GM19238 (cell line): ENCODE results near the gene GLG1.

ENCODE experiments used
- DNase-seq: peaks from one replicate; pipeline ENCODE4 v3.0.0; 2011; ENCODE audit warnings: low spot score; ENCODE audit not compliant: insufficient read length

Gene GLG1

DNA sequence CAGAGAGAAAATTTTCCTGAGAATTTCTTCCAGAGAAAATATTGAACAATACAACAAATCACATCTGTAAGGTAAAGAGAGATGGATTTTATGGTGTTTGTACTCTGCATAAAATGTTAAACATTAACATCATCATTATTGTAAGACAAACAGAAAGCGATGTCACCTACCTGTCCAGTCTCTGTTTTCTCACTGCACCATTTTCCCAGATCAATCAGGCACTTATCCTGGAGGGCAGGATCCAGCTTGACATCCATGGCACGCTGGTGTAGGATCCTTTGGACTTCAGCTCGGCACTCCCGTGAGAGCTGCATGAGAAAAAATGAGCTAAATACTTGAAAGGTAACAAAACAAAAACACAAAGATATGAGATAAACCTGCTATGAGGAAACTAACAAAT lies 129.7 kb downstream of the GLG1 start:
- no peak for DNase-seq

DNA sequence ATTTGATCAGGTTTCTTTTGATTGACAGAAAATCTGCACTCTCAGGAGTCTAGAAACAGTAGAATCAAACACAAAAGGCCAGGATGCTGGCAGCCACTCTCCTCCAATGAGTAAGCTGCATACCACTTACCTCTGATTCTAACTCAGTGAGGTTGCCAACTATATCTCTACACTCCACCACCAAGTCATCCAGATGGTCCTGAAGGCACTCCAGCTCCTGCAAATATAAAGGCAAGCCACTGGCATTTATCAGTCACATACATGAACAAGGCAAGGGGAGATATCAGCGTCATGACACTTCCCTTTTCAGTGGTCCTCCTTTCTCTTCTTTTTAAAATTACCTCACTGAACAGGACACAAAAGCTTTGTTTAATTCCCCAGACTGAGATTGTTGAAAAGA lies 132.5 kb downstream of the GLG1 start:
- DNase-seq, result no peak

DNA sequence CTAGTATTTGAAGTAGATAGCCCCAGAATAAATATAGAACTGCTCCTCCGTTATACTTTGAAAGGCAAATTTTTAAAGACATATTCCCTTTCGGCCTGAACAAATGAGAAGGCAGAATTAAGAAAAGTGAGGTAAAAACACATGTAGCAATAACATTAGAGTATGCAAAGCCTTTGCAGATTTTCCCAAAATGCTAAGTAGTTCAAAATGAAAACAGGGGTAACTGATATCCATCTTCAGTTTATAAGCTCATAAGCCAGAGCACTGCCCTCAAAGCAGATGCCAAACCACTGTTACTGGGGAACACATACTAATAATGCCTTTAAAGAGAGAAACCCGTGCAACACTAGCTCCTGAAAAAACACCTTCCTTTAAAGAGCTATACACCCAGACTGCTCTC lies 134.4 kb downstream of the GLG1 start:
- DNase-seq, result no peak

DNA sequence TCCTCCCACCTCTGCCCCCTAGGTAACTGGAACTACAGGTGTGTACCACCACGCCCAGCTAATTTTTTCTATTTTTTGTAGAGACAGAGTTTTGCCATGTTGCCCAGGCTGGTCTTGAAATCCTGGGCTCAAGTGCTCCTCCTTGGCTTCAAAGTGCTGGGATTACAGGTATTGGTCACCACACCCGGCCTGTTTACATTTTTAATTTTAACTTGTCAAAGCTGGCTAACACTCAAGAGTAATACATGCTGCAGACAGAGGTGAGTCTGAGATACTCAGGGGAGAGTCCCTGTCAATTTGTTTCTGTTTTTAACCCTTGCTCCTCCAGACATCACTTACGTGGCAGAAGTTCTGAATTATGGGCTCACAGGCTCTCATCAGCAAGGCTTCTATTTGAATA lies 134.9 kb downstream of the GLG1 start:
- no peak for DNase-seq

DNA sequence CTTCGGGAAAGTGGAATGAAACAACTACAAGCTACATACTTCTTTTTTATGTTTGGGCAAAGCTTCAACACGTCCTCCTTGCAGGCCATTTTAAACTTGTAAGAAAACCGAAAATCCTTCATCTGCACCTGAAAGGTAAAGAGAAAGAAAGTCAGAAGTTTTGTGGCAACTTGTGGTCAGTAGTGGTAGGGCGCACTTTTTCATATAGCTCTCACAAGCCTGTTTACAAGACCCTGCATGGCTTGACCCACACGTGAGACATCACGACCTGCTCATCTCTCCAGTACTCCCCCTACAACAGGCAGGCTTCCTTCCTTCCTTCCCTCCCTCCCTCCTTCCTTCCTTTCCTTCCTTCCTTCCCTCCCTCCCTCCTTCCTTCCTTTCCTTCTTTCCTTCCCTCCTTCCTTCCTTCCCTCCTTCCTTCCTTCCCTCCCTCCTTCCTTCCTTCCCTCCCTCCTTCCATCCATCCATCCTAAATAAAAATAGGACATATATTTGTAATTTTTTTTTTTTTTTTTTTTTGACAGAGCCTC lies 136.9 kb downstream of the GLG1 start:
- no peak for DNase-seq

DNA sequence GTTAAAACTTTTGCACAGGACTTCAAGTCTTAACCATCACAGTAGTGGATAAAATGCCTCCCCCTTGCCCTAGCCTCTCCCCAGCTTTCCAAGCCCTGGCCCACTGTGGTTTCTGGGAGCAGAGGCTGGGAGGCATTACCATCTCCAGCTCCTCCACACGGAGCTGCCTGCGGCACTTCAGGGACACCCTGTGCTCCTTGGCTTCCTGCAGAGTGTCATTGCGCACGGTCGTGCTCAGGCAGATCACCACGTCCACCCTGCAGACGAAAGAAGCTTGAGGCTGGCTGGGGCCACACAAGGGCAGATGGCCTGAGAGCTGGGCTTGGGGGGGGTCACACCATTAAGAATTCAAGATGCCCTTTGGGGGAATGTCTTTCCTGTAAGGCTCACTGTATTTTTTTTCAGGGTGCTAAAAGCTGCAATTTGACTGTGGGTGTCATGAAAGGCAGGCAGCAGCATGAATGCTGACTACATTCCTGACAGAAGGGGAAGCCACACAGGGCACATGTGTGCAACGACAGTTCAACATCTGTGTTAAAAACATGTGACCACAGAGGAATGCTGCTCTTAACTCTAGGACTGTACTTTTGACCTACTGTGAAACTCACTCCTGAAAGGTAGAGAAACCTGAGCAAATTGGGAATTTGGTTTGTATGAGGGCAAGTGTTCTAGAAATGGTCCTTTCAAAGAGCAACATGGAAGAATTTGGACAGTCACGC lies 137.9 kb downstream of the GLG1 start:
- DNase-seq, result no peak

DNA sequence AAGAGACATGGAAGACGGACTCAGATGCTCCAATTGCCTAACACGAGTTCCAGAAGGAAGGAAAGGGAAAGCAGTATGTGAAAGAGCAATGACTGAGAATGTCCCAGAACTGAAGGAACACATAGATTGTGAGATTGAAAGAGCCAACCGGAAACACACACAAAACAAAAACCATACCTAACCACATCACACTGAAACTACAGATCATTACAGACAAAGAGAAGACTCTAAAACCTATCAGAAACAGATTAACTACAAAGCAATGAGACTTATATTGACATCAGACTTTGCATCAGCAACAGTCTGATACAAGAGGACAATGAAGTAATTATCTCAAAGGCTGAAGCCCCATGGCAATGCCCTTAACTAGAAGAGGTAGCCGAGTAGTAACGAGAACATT lies 140.0 kb downstream of the GLG1 start:
- peak; percentile 13 for DNase-seq

DNA sequence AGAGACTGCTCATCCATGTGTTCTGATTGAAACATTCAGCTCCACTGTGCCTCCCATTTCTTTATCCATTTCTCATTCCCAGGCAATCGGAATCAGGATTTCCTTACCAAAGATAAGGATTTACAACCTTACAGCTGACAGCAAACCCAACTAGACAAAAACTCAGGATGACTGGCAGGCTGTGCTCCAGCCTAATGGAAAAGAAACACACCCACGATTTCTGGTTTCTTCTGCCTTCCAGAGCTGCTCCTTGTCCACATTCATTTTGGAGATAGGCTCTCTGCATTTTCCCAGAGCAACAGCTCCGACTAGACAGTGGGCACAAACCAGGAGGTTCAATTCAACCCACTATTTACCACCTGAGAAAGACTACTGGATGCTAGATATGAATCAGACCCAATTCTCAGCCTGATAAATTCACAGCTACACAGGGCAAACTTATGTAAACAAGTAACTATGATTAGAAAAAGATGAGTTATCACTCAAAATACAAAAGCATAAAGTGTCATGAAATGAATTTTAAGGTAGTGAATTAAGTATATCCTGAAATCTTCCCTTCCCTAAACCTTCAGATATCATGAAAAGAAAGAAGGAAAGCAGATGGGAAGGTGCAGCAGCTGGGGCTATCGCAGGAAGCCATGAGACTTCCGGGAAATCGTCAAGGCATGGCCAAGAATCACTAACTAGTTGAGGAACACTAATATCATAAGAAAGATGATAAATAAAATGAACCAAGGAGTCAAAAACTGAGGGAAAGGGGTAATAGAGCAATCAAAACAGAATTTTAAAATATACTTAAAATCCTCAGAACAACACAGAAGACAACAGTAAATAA lies 140.8 kb downstream of the GLG1 start:
- DNase-seq, result no peak

DNA sequence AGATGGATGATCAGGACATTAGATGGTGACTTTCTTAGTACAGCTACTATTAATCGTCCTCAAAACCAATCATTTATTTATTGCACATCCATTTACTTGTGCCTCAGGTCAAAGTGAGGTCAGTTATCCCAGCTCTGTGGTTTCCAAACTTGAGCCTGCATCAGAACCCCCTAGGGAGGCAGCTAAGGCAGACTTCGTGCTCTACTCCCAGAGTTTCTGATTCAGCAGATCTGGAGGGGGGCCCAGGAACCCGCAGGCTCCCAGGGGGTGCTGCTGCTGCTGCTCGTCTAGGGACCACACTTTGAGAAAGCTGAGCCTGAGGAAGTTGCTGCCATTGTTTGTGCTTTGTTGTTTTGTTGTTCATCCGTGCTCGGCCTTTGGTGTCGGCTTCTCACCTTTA lies 141.6 kb downstream of the GLG1 start:
- DNase-seq, result no peak

DNA sequence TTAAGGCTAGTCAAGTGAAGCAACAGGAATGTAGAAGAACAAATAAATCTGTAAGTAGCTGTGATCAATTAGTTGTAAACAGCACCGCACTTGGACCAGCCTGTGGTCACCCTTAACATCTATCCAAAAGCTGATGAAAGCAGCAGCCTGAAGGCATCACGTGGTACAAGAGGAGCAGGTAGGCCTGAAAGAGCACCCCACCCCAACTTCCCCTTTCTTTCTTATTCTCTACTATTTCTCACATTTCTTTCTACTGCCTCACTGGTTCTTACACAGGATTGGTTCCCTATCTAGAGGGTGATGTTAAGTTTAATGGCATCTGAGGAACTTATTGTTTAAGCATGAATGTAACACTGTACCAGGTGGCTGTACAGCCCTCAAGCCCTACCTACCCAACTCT lies 143.0 kb downstream of the GLG1 start:
- DNase-seq, result peak; percentile 22

DNA sequence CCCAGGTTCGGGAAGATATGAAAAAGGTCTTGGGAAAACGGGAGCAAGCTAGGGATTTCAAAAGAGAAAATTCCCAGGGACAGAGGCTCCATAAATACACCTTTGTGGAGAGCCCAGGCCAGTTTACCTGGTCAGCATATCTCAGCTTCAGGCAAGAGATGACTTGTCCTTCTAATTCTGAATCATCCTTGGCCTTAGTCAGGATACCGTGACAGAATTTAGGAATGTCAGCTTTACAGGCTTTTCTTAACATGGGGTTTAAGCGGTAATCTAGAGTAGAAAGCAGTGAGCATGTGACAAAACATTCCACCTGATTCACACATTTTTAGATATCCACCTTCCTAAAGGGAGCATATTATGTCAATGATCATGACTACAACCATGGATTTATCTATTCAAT lies 144.6 kb downstream of the GLG1 start:
- no peak for DNase-seq

DNA sequence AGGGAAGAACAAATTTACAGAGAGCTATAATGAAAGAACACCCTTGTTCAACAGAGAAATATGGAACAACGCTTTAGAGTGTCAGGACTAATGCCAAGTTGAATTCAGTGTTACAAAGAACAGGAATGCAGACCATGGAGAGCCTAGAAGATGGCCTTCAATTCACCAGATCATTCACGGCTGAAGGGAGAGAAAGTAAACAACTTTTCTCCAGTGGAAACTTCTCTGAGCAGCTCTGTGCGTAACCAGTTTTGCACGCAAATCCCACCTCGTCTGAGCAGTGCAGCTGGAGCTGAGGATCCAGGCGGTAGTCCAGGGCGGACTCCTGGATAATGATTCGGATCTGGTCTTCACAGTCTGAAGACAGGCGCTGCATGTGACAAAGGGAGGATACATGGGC lies 145.1 kb downstream of the GLG1 start:
- no peak for DNase-seq

DNA sequence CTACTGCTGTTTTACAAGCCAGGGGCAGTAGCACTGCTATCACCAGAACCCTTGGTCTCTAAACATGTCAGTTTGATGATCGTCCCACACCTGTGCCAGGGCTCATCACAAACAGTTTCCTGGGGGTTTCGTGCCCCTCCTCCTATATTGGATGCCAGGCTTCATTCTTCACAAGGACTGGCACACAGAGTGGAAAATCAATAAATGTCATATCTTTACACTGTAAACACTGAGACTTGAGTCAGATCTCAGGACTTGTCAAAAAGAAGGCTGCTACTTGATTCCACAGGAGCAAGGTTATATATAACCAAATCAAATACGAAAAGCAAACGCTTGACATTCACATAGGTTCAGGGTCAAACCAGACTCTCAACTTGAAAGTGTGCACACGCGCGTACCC lies 146.4 kb downstream of the GLG1 start:
- no peak for DNase-seq

DNA sequence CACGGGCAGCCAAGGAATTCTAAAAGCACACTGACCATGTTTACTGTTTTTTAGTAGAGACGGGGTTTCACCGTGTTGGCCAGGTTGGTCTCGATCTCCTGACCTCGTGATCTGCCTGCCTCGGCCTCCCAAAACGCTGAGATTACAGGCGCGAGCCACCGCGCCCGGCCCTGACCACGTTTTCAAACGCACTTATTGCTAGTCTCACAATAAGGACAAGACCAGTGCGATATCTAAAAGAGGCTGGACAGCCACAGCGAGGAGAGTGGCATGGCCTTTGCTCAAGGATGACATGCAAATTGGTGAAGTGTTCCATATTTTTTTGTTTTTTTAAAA lies 150.7 kb downstream of the GLG1 start:
- DNase-seq, result no peak

DNA sequence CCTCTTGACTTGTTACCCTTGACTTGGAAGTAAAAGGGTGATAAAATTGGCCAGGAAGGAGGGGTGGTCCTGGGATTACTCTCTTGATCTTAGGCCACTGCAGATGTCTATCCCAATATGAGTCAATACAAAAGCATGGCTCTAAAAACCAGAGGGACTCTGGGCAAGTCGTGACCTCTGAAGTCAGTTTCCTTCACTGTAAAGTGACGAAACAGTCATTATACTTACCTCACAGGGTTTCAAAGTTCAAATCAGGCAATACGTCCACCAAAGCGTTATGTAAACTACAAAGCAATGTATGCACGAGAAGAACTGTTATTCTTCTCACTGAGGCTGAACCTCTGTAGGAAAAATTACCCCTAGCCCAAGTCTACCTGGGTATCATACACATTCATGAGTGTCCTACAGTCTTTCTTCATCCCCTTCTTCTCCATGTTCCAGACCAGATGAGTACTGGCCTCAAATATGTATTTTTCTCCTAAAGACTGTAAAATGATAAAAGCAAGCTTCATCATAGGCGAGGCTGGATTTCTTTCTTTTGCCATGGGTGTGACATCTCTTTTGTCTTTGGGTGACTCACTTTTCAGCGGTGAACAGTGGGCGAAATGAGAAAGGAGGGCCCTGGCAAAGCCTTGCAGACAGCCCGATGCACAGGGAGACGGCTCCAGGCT lies 151.2 kb downstream of the GLG1 start:
- DNase-seq, result no peak

DNA sequence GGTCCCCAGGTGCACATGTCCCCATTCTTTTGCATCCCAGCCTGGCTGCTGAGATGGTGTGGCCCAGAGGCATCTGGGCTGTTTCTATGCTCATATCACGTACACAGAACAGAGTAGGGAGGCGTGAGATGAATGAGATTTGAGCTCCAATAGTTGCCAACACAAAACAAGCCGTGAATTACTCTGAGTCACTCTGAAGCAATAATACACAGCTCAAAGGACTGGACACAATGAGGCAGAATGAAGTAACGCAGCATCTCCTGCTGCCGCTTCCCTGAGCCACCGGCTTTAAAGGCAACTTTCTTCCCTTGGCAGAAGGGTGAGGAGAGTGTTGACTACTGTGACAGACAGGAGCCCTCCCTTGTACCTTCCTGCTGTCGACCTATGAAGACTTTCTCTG lies 151.7 kb downstream of the GLG1 start:
- DNase-seq, result no peak

DNA sequence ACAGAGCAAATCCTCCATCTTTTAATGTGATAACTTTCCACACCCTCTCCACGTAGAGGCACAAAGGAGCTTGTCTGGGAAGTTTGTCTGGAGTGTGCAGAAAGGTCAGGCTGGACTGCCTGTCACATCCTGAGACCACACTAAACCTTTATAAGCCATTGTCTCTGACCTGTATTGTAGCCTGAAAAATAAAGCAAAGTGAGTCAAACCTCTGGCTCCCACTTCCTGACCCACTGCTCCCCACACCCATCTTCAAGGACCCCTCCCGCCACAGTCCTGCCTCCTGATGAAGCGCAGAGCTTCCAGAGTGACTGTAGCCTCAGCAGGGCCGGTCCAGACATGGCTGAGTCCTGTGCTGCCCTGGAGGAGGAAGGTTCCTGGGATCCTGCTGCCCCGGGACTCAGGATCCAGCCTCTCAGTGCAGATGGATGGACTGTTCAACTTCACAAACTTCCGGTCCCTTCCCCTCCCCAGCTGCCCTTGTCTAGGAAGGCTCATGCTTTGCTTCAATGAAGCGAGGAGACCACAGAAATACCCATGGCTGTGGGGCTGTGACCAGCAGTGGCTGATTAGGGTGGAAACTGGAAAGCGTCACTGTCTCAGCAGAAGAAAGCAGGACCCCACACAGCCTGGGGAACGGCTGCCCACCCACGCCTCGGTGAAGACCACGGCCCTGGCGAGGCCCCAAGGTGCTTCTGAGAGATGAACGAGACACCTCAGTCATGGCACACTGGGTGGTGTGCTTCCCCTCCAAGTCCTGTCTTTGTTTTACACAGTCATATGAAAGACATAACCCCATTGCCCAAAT lies 154.8 kb downstream of the GLG1 start:
- DNase-seq, result peak; percentile 17

DNA sequence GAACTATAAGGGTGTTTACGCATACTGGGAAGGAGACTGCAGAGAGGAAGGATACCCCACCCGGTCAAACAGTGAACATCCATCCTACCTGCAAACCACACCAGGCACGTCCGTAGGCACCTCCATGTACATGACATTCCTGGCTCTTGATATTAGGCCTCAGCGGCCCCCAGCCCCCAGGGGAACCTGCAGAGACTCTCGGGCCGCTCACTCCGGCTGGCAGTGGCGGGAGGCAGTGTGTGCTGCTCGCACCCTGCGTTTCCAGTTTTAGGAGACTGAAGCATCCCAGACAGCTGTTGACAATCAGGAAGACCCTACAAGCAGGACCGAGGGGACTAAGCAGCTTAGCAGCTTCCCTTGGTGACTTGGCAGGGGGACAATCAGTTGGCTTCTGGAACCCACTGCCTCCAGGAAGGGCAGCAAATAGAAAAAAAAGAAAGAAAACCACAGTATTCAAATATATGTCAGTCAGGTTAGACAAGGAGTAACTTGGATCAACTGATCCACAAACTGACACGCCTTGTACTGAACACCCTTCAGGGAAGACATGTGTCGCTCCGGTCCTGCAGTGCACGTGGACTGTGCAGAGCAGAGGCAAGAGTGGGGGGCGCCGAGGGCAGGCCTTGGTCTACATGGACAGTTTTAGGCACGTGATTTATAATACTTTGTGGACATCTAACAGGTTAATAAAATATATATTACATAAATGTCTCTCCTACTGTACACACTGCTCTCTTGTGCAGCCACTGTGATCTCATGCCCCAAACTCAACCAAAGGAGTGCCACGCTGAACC lies 155.8 kb downstream of the GLG1 start:
- no peak for DNase-seq

DNA sequence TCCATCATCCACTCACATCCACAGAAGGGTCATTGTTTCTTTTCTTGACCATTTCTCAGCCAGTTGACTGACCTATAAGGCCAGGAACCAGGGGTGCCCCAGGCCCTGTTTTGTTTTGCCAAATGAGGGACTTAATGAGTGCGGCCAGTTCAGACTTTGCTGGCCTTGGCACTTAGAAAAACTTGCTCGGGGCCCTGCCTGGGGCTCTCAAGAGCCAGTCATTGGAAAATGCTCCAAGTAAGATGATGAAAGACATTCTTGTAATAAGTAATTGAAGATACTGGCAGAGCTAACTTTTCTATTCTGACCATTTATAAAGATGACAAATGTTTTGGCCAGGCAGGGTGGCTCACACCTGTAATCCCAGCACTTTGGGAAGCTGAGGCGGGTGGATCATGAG lies 156.7 kb downstream of the GLG1 start:
- DNase-seq, result no peak

DNA sequence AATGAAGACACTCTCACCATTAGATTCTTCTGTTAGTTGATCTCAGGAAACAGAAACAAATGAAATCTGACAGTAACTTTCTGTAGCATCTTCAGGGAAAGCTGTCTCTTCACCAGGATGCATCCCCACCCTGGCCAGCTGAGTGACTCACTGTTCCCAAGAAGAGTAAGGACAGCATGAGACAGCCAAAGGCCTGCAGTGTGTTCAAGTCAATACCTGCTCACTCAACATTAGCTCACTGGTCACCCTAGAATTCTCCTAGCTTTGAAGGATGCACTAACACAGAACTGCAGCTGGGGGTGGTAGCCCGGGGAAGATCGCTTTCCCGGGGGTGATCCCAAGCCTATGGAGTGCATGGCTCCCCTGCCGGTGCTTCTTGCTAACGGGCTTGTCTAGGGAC lies 157.4 kb downstream of the GLG1 start:
- no peak for DNase-seq

DNA sequence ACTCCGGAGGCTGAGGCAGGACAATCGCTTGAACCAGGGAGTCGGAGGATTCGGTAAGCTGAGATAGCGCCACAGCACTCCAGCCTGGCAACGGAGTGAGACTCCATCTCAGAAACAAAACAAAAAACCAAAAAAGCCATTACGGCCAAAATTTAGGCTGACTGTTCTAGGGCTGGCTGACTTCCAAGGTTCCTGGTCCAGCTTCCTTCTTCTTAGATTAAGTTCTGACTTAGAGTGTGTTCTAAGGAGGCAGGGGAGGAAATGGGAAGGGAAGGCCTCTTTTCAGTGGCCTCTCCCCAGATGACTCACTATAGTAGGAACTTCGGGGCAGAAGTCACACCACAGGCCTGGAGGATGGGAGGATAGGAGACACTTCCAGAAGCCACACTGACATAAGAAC lies 157.9 kb downstream of the GLG1 start:
- DNase-seq, result no peak
